Small intestine (tissue), 7 donors: ENCODE measurements around the gene COG8. TPM values are rescaled to one million over a fixed set of nuclear protein-coding genes. Genes with fewer than 3 reads are reported as not detected.

ENCODE experiments used
- DNase-seq, 2 donors: peaks; one replicate each; pipeline versions ENCODE4 v3.0.0 to v3.0.0-alpha.2; 2013
- FAIRE-seq: peaks from 2 replicates; lab custom pipeline; 2012; peaks lifted over from hg19 to GRCh38; lab: Jason Lieb, UNC
- H3K27ac ChIP-seq, 3 donors: one replicate each; pipeline ENCODE4 v1.5.1; 2013; ENCODE audit warnings: low read length in 2 of 3, mild to moderate bottlenecking in 2 of 3, control low read depth in 1 of 3, inconsistent platforms in 1 of 3, low read depth in 1 of 3, moderate library complexity in 1 of 3
- H3K27me3 ChIP-seq, 3 donors: one replicate each; pipeline ENCODE4 v1.6.1; 2013; ENCODE audit warnings: low read length in 3 of 3, inconsistent platforms in 1 of 3; ENCODE audit not compliant: control insufficient read depth in 3 of 3, insufficient read depth in 3 of 3
- H3K36me3 ChIP-seq, 3 donors: one replicate each; pipeline ENCODE4 v1.6.1; 2013; ENCODE audit warnings: low read length in 3 of 3, inconsistent platforms in 1 of 3, low read depth in 1 of 3, mild to moderate bottlenecking in 1 of 3, moderate library complexity in 1 of 3; ENCODE audit not compliant: control insufficient read depth in 3 of 3, insufficient read depth in 2 of 3
- H3K4me1 ChIP-seq, 3 donors: one replicate each; pipeline ENCODE4 v1.6.1; 2013; ENCODE audit warnings: low read length in 2 of 3, inconsistent platforms in 1 of 3, low read depth in 1 of 3, mild to moderate bottlenecking in 1 of 3, moderate library complexity in 1 of 3; ENCODE audit not compliant: control insufficient read depth in 3 of 3, insufficient read depth in 2 of 3
- H3K4me3 ChIP-seq, 3 donors: one replicate each; pipeline ENCODE4 v1.5.1; 2013; ENCODE audit warnings: low read length in 3 of 3, control low read depth in 1 of 3, inconsistent platforms in 1 of 3, low read depth in 1 of 3, mild to moderate bottlenecking in 1 of 3, moderate library complexity in 1 of 3
- H3K9me3 ChIP-seq, 2 donors: one replicate each; pipeline ENCODE4 v1.6.1; 2013; ENCODE audit warnings: low read depth in 1 of 2, low read length in 1 of 2; ENCODE audit not compliant: control insufficient read depth in 2 of 2, insufficient read depth in 1 of 2
- WGBS, 3 donors: extraction: QIAGEN DNeasy Blood & Tissue Kit; methylation state at CpG; one replicate each; pipeline ENCODE4 v1.1.7; 2013; 5-methylcytosine and 5-hydroxymethylcytosine counted together
- polyA plus RNA-seq, 4 donors: library from polyadenylated mRNA; stranded (reverse) in 3 of 4; unstranded in 1 of 4; fragments of 200-250 nt in 3 of 4; fragments of 120-200 nt in 1 of 4; gene quantifications; one replicate each; pipeline versions ENCODE4 v1.2.1 to v1.2.3, GENCODE V29; 2013
- donor health status: healthy with polysubstance abuse.
- donor health status: control.
- donor health status: control.
- donor health status: Bipolar disorder and iron deficiency.
- donor health status: healthy.

Gene COG8
- polyA plus RNA-seq, 4 donors, result 13.0 to 32.9 (median 19.3) TPM

DNA sequence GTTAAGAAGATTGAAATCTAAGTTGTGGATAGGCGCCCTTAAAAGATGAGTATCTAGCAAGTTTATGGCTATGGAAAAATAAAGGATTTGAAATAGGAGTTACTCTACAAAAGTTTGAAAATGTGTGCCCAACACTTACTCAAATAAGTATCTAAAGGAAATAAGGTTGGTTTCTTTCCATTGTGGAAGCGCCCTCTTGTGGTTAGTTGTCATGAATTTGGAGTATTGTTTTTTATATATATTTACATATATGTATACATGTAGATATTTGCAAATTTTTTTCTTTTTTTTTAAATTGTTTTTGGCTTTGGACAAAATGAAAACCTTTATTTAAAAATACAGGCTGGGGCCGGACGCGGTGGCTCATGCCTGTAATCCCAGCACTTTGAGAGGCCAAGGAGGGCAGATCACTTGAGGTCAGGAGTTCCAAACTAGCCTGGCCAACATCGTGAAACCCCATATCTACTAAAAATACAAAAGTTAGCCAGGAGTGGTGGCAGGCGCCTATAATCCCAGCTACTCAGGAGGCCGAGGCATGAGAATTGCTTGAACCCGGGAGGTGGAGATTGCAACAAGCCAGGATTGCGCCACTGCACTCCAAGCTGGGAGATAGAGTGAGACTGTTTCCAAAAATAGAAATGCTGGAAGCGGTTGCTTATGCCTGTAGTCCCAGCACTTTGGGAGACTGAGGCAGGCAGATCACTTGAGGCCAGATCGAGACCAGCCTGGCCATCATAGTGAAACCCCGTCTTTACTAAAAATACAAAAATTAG, 52.2 kb downstream of the COG8 start:
- peaks cover 0 to 25% (median 0%) of the 10 kb centered on the region in 3 donors for H3K36me3 ChIP-seq
- DNase-seq (peak; percentile 70 to 76), FAIRE-seq (peak; percentile 67)
- H3K27ac ChIP-seq, result no peak overlapping the region
- no peaks in the 10 kb centered on the region for H3K4me1 ChIP-seq
- H3K9me3 ChIP-seq, result no peaks in the 10 kb centered on the region
- H3K27me3 ChIP-seq, result no peaks in the 10 kb centered on the region
- 71 to 80% (median 76%) methylated on average over 13 of the region's 13 CpGs for WGBS, 3 donors
- no peak overlapping the region for H3K4me3 ChIP-seq

DNA sequence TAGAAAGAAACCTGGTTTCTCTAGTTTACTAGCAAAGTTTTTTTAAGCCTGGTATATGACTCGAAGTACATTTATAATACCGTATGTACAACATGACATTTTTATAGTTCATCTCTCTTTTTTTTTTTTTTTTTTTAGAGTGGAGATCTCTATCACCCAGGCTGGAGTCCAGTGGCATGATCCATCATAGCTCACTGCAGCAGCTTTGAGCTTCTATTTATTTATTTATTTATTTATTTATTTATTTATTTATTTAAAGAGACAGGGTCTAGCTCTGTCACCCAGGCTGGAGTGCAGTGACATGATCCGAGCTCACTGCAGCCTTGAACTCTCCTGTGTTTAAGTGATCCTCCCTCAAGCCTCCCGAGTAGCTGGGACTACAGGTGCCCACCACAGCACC, 54.1 kb downstream of the COG8 start:
- FAIRE-seq (no peak), DNase-seq (no peak)
- Histone ChIP-seq H3K4me3 (no peak overlapping the region), H3K4me1 (no peaks in the 10 kb centered on the region), H3K27ac (no peak overlapping the region), H3K9me3 (no peaks in the 10 kb centered on the region), H3K27me3 (no peaks in the 10 kb centered on the region), H3K36me3 (peaks cover 0 to 26% (median 0%) of the 10 kb centered on the region in 3 donors)
- 83 to 88% (median 84%) methylated on average over 4 of the region's 4 CpGs for WGBS, 3 donors

DNA sequence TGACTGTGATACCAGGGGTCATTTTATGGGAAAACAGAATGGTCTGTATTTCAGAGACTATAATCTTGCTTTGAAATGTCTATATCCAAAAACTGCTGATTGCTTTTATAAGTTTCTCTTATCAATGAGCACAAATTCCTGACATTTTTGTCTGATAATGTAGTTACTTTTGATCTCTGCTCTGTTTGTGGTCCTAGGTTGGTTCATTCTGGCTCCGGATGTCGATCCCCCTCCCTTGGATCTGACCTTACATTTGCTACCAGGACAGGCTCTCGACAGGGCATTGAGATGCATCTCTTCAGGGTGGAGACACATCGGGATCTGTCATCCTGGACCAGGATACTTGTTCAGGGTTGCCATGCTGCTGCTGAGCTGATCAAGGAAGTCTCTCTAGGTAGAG, 55.5 kb downstream of the COG8 start:
- Histone ChIP-seq H3K4me1 (no peaks in the 10 kb centered on the region), H3K27me3 (no peaks in the 10 kb centered on the region), H3K36me3 (peaks cover 0 to 26% (median 0%) of the 10 kb centered on the region in 3 donors), H3K27ac (no peak overlapping the region), H3K4me3 (no peak overlapping the region), H3K9me3 (no peaks in the 10 kb centered on the region)
- DNase-seq (no peak), FAIRE-seq (no peak)
- WGBS, 3 donors, result 86 to 91% (median 88%) methylated on average over 4 of the region's 4 CpGs

DNA sequence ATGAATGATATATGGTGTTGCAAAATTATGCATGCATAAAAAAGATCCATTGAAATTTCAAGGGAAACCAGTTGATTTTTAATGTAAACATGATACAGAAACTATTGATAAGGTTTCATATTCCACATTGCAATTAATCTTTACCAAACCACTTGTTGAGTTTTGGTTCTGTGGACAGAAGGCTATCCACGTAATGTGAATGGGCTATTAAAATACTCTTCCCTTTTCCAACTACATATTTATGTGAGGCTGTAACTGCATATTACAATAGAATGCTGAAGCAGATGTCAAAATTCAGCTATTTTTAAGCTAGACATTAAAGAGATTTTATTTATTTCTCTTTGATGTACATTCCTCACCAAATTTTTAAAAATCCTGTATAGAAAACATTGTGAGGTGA, 62.0 kb downstream of the COG8 start:
- Histone ChIP-seq H3K9me3 (no peaks in the 10 kb centered on the region), H3K4me1 (no peaks in the 10 kb centered on the region), H3K27me3 (no peaks in the 10 kb centered on the region), H3K4me3 (no peak overlapping the region), H3K27ac (no peak overlapping the region), H3K36me3 (peaks cover 0 to 7% (median 1%) of the 10 kb centered on the region in 3 donors)
- WGBS, 3 donors, result 35 to 97% (median 91%) methylated on average over 1 of the region's 1 CpG
- DNase-seq (no peak), FAIRE-seq (no peak)

Other genes starting within 250 kb of the COG8 start
- gene HAS3, start 233.9 kb downstream of the COG8 start, polyA plus RNA-seq, result 1 to 10 TPM in 2 of 4 donors, under 1 TPM in 2; 0.67 to 5.3 (median 0.94) TPM
- gene CHTF8, start 207.0 kb downstream of the COG8 start, polyA plus RNA-seq, result 100 to 1,000 TPM in 1 of 4 donors, 10 to 100 TPM in 3; 62.4 to 109 (median 74.6) TPM
- 10 to 100 TPM in 3 of 4 donors, 1 to 10 TPM in 1; 6.3 to 25.7 (median 19.1) TPM for gene UTP4, start 206.9 kb downstream of the COG8 start, polyA plus RNA-seq
- 1 to 10 TPM; 1.9 to 7.2 (median 5.3) TPM for gene SNTB2, start 152.4 kb downstream of the COG8 start, polyA plus RNA-seq
- gene VPS4A, start 28.2 kb downstream of the COG8 start, polyA plus RNA-seq, result 10 to 100 TPM; 23.0 to 43.7 (median 41.6) TPM
- 10 to 100 TPM in 2 of 4 donors, 1 to 10 TPM in 2; 3.8 to 18.1 (median 8.6) TPM for gene PDF, start 9.0 kb downstream of the COG8 start, polyA plus RNA-seq
- 10 to 100 TPM; 15.1 to 23.4 (median 15.8) TPM for gene NIP7, start 208 bp upstream of the COG8 start, polyA plus RNA-seq
- gene TMED6, start 12.2 kb upstream of the COG8 start, polyA plus RNA-seq, result 1 to 10 TPM in 3 of 4 donors, not detected in 1; 4.5 to 5.7 (median 5.6) TPM
- 10 to 100 TPM; 11.1 to 22.8 (median 13.2) TPM for gene TERF2, start 46.4 kb upstream of the COG8 start, polyA plus RNA-seq
- 100 to 1,000 TPM in 1 of 4 donors, 10 to 100 TPM in 3; 85.4 to 102 (median 93.9) TPM for gene CYB5B, start 85.1 kb upstream of the COG8 start, polyA plus RNA-seq
- 10 to 100 TPM in 1 of 4 donors, 1 to 10 TPM in 2, under 1 TPM in 1; 0.89 to 24.7 (median 3.3) TPM for gene NFAT5, start 226.4 kb upstream of the COG8 start, polyA plus RNA-seq